Gastrocnemius medialis (tissue), 4 donors: ENCODE data around the gene TMTC2. TPM values are rescaled to one million over a fixed set of nuclear protein-coding genes. Genes with fewer than 3 reads are reported as not detected.

ENCODE experiments used
- ATAC-seq, 2 donors: fragments of 150-250 bp; one replicate each; pipeline ENCODE4 v1.9.1; 2016
- DNase-seq, 2 donors: peaks; one replicate each; pipeline ENCODE4 v3.0.0-alpha.2; 2019
- H3K27ac ChIP-seq, 4 donors: fragments of 200-600 bp; sonication (generic); 1 replicate in 1 of 4; 2 replicates in 3 of 4; pipeline ENCODE4 v1.5.1; 2016 to 2018; ENCODE audit warnings: mild to moderate bottlenecking in 2 of 4, moderate library complexity in 1 of 4
- H3K27me3 ChIP-seq, 3 donors: fragments of 200-600 bp; sonication (generic) in 2 of 3; 1 replicate in 1 of 3; 2 replicates in 2 of 3; pipeline versions ENCODE4 v1.5.1 to v1.6.0; 2016 to 2019; ENCODE audit warnings: mild to moderate bottlenecking in 1 of 3, moderate library complexity in 1 of 3
- H3K36me3 ChIP-seq, 2 donors: fragments of 200-600 bp; sonication (generic) in 1 of 2; one replicate each; pipeline ENCODE4 v1.5.1; 2017 to 2018
- H3K4me1 ChIP-seq, 2 donors: fragments of 200-600 bp; sonication (generic) in 1 of 2; one replicate each; pipeline ENCODE4 v1.5.1; 2016 to 2017; ENCODE audit warnings: mild to moderate bottlenecking in 2 of 2
- H3K4me3 ChIP-seq, 4 donors: fragments of 200-600 bp; sonication (generic) in 3 of 4; 1 replicate in 1 of 4; 2 replicates in 3 of 4; pipeline ENCODE4 v1.5.1; 2016 to 2019; ENCODE audit warnings: mild to moderate bottlenecking in 2 of 4
- H3K9me3 ChIP-seq, 3 donors: fragments of 200-600 bp; sonication (generic) in 2 of 3; 1 replicate in 1 of 3; 2 replicates in 2 of 3; pipeline ENCODE4 v1.5.1; 2016 to 2019
- CTCF ChIP-seq, 5 experiments: fragments of 450-650 bp in 3 of 5; fragments of 200-600 bp in 2 of 5; sonication (generic) in 2 of 5; IDR thresholded peaks in 4 of 5; conservative IDR thresholded peaks in 1 of 5; 1 replicate in 4 of 5; 2 replicates in 1 of 5; pipeline ENCODE4 v1.5.1; 2016 to 2019; ENCODE audit warnings: antibody characterized with exemption in 5 of 5, mild to moderate bottlenecking in 3 of 5, moderate library complexity in 3 of 5
- POLR2A ChIP-seq, 2 donors: fragments of 450-650 bp; IDR thresholded peaks; one replicate each; pipeline ENCODE4 v1.6.1; 2017; ENCODE audit warnings: antibody characterized with exemption in 2 of 2, mild to moderate bottlenecking in 2 of 2, moderate library complexity in 2 of 2
- in situ Hi-C, 4 donors: fragments of 200-750 bp; cut with MboI; loops; one replicate each; pipeline versions ENCODE4 v1.15.0 to v1.8.0; 2017; ENCODE audit warnings: low sequenced_read_pairs in 4 of 4
- intact Hi-C: fragments of 100-400 bp; cut with DNase I; formaldehyde crosslinking; loops from one replicate; pipeline ENCODE4 v1.15.1; 2023; ENCODE audit warnings: low total_unique reads
- total RNA-seq, 4 donors: library from RNA; depleted of rRNA; stranded (reverse); fragments of >200 nt; gene quantifications; one replicate each; pipeline versions ENCODE4 v1.1.0 to v1.2.3, GENCODE V29; 2016

Gene TMTC2
- total RNA-seq, 4 donors from 2014 or later: 1.6 to 2.5 (median 1.9) TPM

GRCh38 chr12:83040339-83040738, 353.6 kb downstream of the TMTC2 start:
- ATAC-seq: no peak
- Histone ChIP-seq H3K4me1 (no peaks in the 10 kb centered on the region), H3K27ac (no peak overlapping the region), H3K27me3 (no peaks in the 10 kb centered on the region), H3K4me3 (no peak overlapping the region), H3K9me3 (no peaks in the 10 kb centered on the region), H3K36me3 (no peaks in the 10 kb centered on the region)
- intact Hi-C loops: no loop called here
- no peak for TF ChIP-seq POLR2A (IDR thresholded peaks at IDR 0.05)
- no peak for DNase-seq
- in situ Hi-C loops: no loop called here

- in situ Hi-C loops: no loop called here
- H3K27me3 ChIP-seq: no peaks in the 10 kb centered on the region
- no peak for ATAC-seq
- H3K4me3 ChIP-seq: no peak overlapping the region
- intact Hi-C loops: no loop called here
- H3K36me3 ChIP-seq: no peaks in the 10 kb centered on the region
- no peak for DNase-seq
- H3K27ac ChIP-seq: no peak overlapping the region
- no peaks in the 10 kb centered on the region for H3K9me3 ChIP-seq
- no peak for TF ChIP-seq POLR2A (IDR thresholded peaks at IDR 0.05)
- no peak for TF ChIP-seq CTCF (IDR thresholded peaks at IDR 0.05 in 4 of 5, conservative IDR thresholded peaks at IDR 0.05 in 1 of 5)
- no peaks in the 10 kb centered on the region for H3K4me1 ChIP-seq
Observed at GRCh38 chr12:83040991-83041390, 354.3 kb downstream of the TMTC2 start.

GRCh38 chr12:83042441-83043200, 355.9 kb downstream of the TMTC2 start:
- Histone ChIP-seq H3K27ac (no peak overlapping the region), H3K9me3 (no peaks in the 10 kb centered on the region), H3K27me3 (no peaks in the 10 kb centered on the region), H3K4me3 (no peak overlapping the region), H3K36me3 (no peaks in the 10 kb centered on the region), H3K4me1 (no peaks in the 10 kb centered on the region)
- no peak for DNase-seq
- in situ Hi-C loops: no loop called here
- TF ChIP-seq POLR2A (IDR thresholded peaks at IDR 0.05) (no peak), CTCF (IDR thresholded peaks at IDR 0.05 in 4 of 5, conservative IDR thresholded peaks at IDR 0.05 in 1 of 5) (no peak)
- intact Hi-C loops: no loop called here
- no peak for ATAC-seq

- no peak overlapping the region for H3K27ac ChIP-seq
- no peak overlapping the region for H3K4me3 ChIP-seq
- in situ Hi-C loops (no loop called here), intact Hi-C loops (no loop called here)
- no peaks in the 10 kb centered on the region for H3K27me3 ChIP-seq
- no peak for DNase-seq
- ATAC-seq: no peak
- no peaks in the 10 kb centered on the region for H3K4me1 ChIP-seq
- no peaks in the 10 kb centered on the region for H3K9me3 ChIP-seq
- no peaks in the 10 kb centered on the region for H3K36me3 ChIP-seq
- TF ChIP-seq POLR2A (IDR thresholded peaks at IDR 0.05): no peak
- TF ChIP-seq CTCF (IDR thresholded peaks at IDR 0.05 in 4 of 5, conservative IDR thresholded peaks at IDR 0.05 in 1 of 5): no peak
Observed at GRCh38 chr12:83044736-83045135, 358.0 kb downstream of the TMTC2 start.

- in situ Hi-C loops: no loop called here
- TF ChIP-seq POLR2A (IDR thresholded peaks at IDR 0.05): no peak
- no peak for TF ChIP-seq CTCF (IDR thresholded peaks at IDR 0.05 in 4 of 5, conservative IDR thresholded peaks at IDR 0.05 in 1 of 5)
- intact Hi-C loops: no loop called here
- no peaks in the 10 kb centered on the region for H3K27me3 ChIP-seq
- DNase-seq (no peak), ATAC-seq (no peak)
- H3K27ac ChIP-seq: no peak overlapping the region
- no peaks in the 10 kb centered on the region for H3K9me3 ChIP-seq
- H3K4me3 ChIP-seq: no peak overlapping the region
- no peaks in the 10 kb centered on the region for H3K4me1 ChIP-seq
- H3K36me3 ChIP-seq: no peaks in the 10 kb centered on the region
Observed at GRCh38 chr12:83046019-83046418, 359.3 kb downstream of the TMTC2 start.
